HCT116 (cell line): Measurements from ENCODE around the gene PTP4A2. TPM values are rescaled to one million over a fixed set of nuclear protein-coding genes. Genes with fewer than 3 reads are reported as not detected.
A peak's percentile ranks its signal among the peaks of the same experiment; 100 is the strongest.

Experiments used
- ATAC-seq: fragments of 200-7000 bp; cut with Tn5 transposase; 2 replicates; pipeline ENCODE4 v1.9.1; 2020; ENCODE audit warnings: mild to moderate bottlenecking, moderate library complexity
- BruUV-seq: library from RNA; stranded (reverse); fragments of 400-500 nt; replicated peaks from 2 replicates; lab custom pipeline; 2021; lab: Mats Ljungman, UMichigan
- CTCF ChIA-PET: fragments of 300-600 bp; sonication (Branson Sonifier 250); formaldehyde crosslinking; loops from one replicate; lab custom pipeline; 2021; ENCODE audit warnings: antibody characterized with exemption; lab: Charles Lee
- POLR2A ChIA-PET: fragments of 300-600, 350-600 bp; sonication (Branson Sonifier 250); formaldehyde crosslinking; loops from one replicate; lab custom pipeline; 2021; ENCODE audit warnings: antibody characterized with exemption; lab: Charles Lee
- RAD21 ChIA-PET, 2 experiments: fragments of 300-600 bp; sonication (Branson Sonifier 250); formaldehyde crosslinking; loops; one replicate each; lab custom pipeline; 2023; ENCODE audit warnings: low total read pairs in 2 of 2; ENCODE audit not compliant: uncharacterized antibody in 2 of 2, unreplicated experiment in 2 of 2, low non-redundant PET in 1 of 2; lab: Charles Lee
- DNase-seq: peaks from one replicate; pipeline ENCODE4 v3.0.0-alpha.2; 2010; ENCODE audit warnings: low read depth, low spot score
- H2AFZ ChIP-seq: fragments of 200-600 bp; shearing (Covaris generic), sonication (generic); 2 replicates; pipeline ENCODE4 v1.6.1; 2017; ENCODE audit warnings: low read depth, mixed run types, mixed read lengths, antibody characterized with exemption, low read length; ENCODE audit not compliant: poor library complexity, severe bottlenecking
- H3K27ac ChIP-seq: 2 replicates; pipeline ENCODE4 v1.5.1; 2012; ENCODE audit warnings: low read depth, low read length
- H3K27me3 ChIP-seq: fragments of 200-600 bp; sonication (generic); 2 replicates; pipeline ENCODE4 v1.6.1; 2016; ENCODE audit warnings: mixed run types, low read length, mixed read lengths; ENCODE audit not compliant: insufficient read depth
- H3K36me3 ChIP-seq, 2 experiments: fragments of 200-500 bp in 1 of 2; fragments of 200-600 bp in 1 of 2; sonication (Bioruptor generic) in 1 of 2; sonication (generic) in 1 of 2; 2 replicates each; pipeline versions ENCODE4 v1.5.1 to v1.6.1; 2014 to 2016; ENCODE audit warnings: low read length in 2 of 2, inconsistent platforms in 1 of 2, mixed read lengths in 1 of 2, mixed run types in 1 of 2; ENCODE audit not compliant: insufficient read depth in 2 of 2, control insufficient read depth in 1 of 2
- H3K4me1 ChIP-seq, 2 experiments: fragments of 200-600 bp in 1 of 2; sonication (generic) in 1 of 2; 2 replicates each; pipeline versions ENCODE4 v1.5.1 to v1.6.1; 2012 to 2017; ENCODE audit warnings: low read length in 2 of 2, inconsistent platforms in 1 of 2, mild to moderate bottlenecking in 1 of 2, mixed read lengths in 1 of 2, mixed run types in 1 of 2, moderate library complexity in 1 of 2; ENCODE audit not compliant: insufficient read depth in 2 of 2, control insufficient read depth in 1 of 2
- H3K4me2 ChIP-seq: fragments of 200-600 bp; sonication (generic); 2 replicates; pipeline ENCODE4 v1.6.1; 2017; ENCODE audit warnings: mixed run types, low read length, mixed read lengths
- H3K4me3 ChIP-seq, 2 experiments: fragments of 200-600 bp in 1 of 2; sonication (generic) in 1 of 2; replicated peaks in 1 of 2; 2 replicates each; pipeline ENCODE4 v1.5.1; 2011 to 2016; ENCODE audit warnings: low read length in 2 of 2, control low read depth in 1 of 2, low read depth in 1 of 2, mild to moderate bottlenecking in 1 of 2, mixed read lengths in 1 of 2, mixed run types in 1 of 2
- H3K79me2 ChIP-seq: fragments of 200-600 bp; sonication (generic); 2 replicates; pipeline ENCODE4 v1.6.1; 2017; ENCODE audit warnings: mild to moderate bottlenecking, mixed run types, low read length, moderate library complexity, mixed read lengths; ENCODE audit not compliant: insufficient read depth
- H3K9ac ChIP-seq: fragments of 200-600 bp; sonication (generic); 2 replicates; pipeline ENCODE4 v1.6.1; 2016; ENCODE audit warnings: low read length, mixed read lengths
- H3K9me2 ChIP-seq: fragments of 200-600 bp; sonication (generic), shearing (Covaris generic); 2 replicates; pipeline ENCODE4 v1.6.1; 2017; ENCODE audit warnings: mixed run types, mild to moderate bottlenecking, moderate library complexity; ENCODE audit not compliant: insufficient read depth
- H3K9me3 ChIP-seq, 2 experiments: fragments of 200-500 bp in 1 of 2; fragments of 200-600 bp in 1 of 2; sonication (Bioruptor generic) in 1 of 2; sonication (generic) in 1 of 2; 2 replicates each; pipeline ENCODE4 v1.6.1; 2014 to 2017; ENCODE audit warnings: low read length in 2 of 2, mixed read lengths in 2 of 2, inconsistent platforms in 1 of 2, low read depth in 1 of 2, mild to moderate bottlenecking in 1 of 2, mixed run types in 1 of 2, moderate library complexity in 1 of 2; ENCODE audit not compliant: control insufficient read depth in 1 of 2, insufficient read depth in 1 of 2
- H4K20me1 ChIP-seq: fragments of 200-600 bp; sonication (generic), shearing (Covaris generic); 2 replicates; pipeline ENCODE4 v1.6.1; 2017; ENCODE audit warnings: mixed run types, mild to moderate bottlenecking, moderate library complexity; ENCODE audit not compliant: insufficient read depth
- CEBPB ChIP-seq: IDR thresholded peaks from 2 replicates; pipeline ENCODE4 v1.6.1; 2012; ENCODE audit warnings: low read depth
- CTCF ChIP-seq, 3 experiments: fragments of 200-600 bp in 1 of 3; sonication (generic) in 1 of 3; IDR thresholded peaks in 2 of 3; conservative IDR thresholded peaks in 1 of 3; 2 replicates each; pipeline ENCODE4 v1.5.1; 2012 to 2017; ENCODE audit warnings: low read depth in 2 of 3, low read length in 2 of 3, antibody characterized with exemption in 1 of 3, borderline replicate concordance in 1 of 3, control low read depth in 1 of 3, mild to moderate bottlenecking in 1 of 3, mixed read lengths in 1 of 3, mixed run types in 1 of 3, moderate library complexity in 1 of 3; ENCODE audit not compliant: insufficient read depth in 1 of 3
- EGR1 ChIP-seq: IDR thresholded peaks from 2 replicates; pipeline ENCODE4 v1.6.1; 2012; ENCODE audit warnings: low read depth
- ELF1 ChIP-seq: IDR thresholded peaks from 2 replicates; pipeline ENCODE4 v1.6.1; 2012; ENCODE audit warnings: low read depth, borderline replicate concordance
- EZH2phosphoT487 ChIP-seq: fragments of 200-600 bp; IDR thresholded peaks from 2 replicates; pipeline ENCODE4 v1.6.1; 2018; ENCODE audit warnings: antibody characterized with exemption, borderline replicate concordance
- FOSL1 ChIP-seq: IDR thresholded peaks from 2 replicates; pipeline ENCODE4 v1.6.1; 2012; ENCODE audit warnings: low read depth
- MAX ChIP-seq: IDR thresholded peaks from 2 replicates; pipeline ENCODE4 v1.6.1; 2012
- POLR2AphosphoS5 ChIP-seq: IDR thresholded peaks from 2 replicates; pipeline ENCODE4 v1.6.1; 2011; ENCODE audit warnings: mild to moderate bottlenecking, low read depth, low read length, moderate library complexity
- RAD21 ChIP-seq: IDR thresholded peaks from 2 replicates; pipeline ENCODE4 v1.6.1; 2012; ENCODE audit warnings: low read depth, mild to moderate bottlenecking
- SP1 ChIP-seq: IDR thresholded peaks from 2 replicates; pipeline ENCODE4 v1.6.1; 2012; ENCODE audit warnings: low read depth
- SRF ChIP-seq: IDR thresholded peaks from 2 replicates; pipeline ENCODE4 v1.6.1; 2012; ENCODE audit warnings: low read depth
- YY1 ChIP-seq: IDR thresholded peaks from 2 replicates; pipeline ENCODE4 v1.6.1; 2011; ENCODE audit warnings: low read length, low read depth, moderate library complexity, mild to moderate bottlenecking; ENCODE audit not compliant: insufficient replicate concordance; ENCODE audit errors: extremely low read depth
- ZBTB33 ChIP-seq: IDR thresholded peaks from 2 replicates; pipeline ENCODE4 v1.6.1; 2011; ENCODE audit warnings: mild to moderate bottlenecking, low read length, moderate library complexity; ENCODE audit not compliant: insufficient replicate concordance; ENCODE audit errors: extremely low read depth
- ZFX ChIP-seq: fragments of 450-650 bp; IDR thresholded peaks from 2 replicates; pipeline ENCODE4 v1.6.1; 2017
- ZNF274 ChIP-seq: fragments of 200-500 bp; sonication (Bioruptor generic); IDR thresholded peaks from 2 replicates; pipeline ENCODE4 v1.6.1; 2014; ENCODE audit warnings: mild to moderate bottlenecking, low read depth, low read length, inconsistent platforms
- intact Hi-C: fragments of 100-400 bp; cut with micrococcal nuclease; formaldehyde crosslinking; loops from 2 replicates; pipeline ENCODE4 v1.10.0; 2022
- total RNA-seq: library from RNA; stranded (reverse); gene quantifications from one replicate; pipeline ENCODE4 v1.2.1, GENCODE V29; 2021; ENCODE audit not compliant: unreplicated experiment

The PTP4A2 gene
- total RNA-seq, 1 experiment from 2014 or later, result 267 TPM

- H3K79me2 ChIP-seq, result peaks cover 53% of the 10 kb centered on the region
- peak overlapping the region; percentile 92 to 97 for H3K4me3 ChIP-seq
- peak; percentile 20 for ATAC-seq
- no peaks in the 10 kb centered on the region for H3K9me3 ChIP-seq
- ChIA-PET RAD21 (interaction anchor here in 1 of 2 experiments (0.6 kb wide), 1 partner anchor 26 kb away, joined by 3 read pairs; no protein-coding TSS in a partner anchor), CTCF (interaction anchor here (1.7 to 3.6 kb wide), 2 partner anchors 16 to 26 kb away, joined by 7 to 42 read pairs; no protein-coding TSS in a partner anchor), POLR2A (interaction anchor here (3.6 kb wide), 1 partner anchor 17 kb away, joined by 29 read pairs; no protein-coding TSS in a partner anchor)
- H3K4me2 ChIP-seq, result peak overlapping the region; percentile 93
- peak overlapping the region; percentile 95 for H3K27ac ChIP-seq
- no TSS peak for BruUV-seq
- no peaks in the 10 kb centered on the region for H3K36me3 ChIP-seq
- peak overlapping the region; percentile 88 for H3K9ac ChIP-seq
- H3K4me1 ChIP-seq, result peaks cover 62 to 83% of the 10 kb centered on the region in 2 experiments
- H4K20me1 ChIP-seq, result peaks cover 26% of the 10 kb centered on the region; the same call in 1 of the 2 replicates
- no peak overlapping the region for H2AFZ ChIP-seq
- no peaks in the 10 kb centered on the region for H3K27me3 ChIP-seq
- no peak for DNase-seq
- peak; percentile 27; the same call in 1 of the 2 replicates for TF ChIP-seq POLR2AphosphoS5
- TF ChIP-seq ELF1, result no peak
- peak; percentile 73 for TF ChIP-seq ZFX
- H3K9me2 ChIP-seq, result no peaks in the 10 kb centered on the region
- intact Hi-C loops, result no loop called here
Measured at GRCh38 chr1:31937300-31938183, 626 bp downstream of the PTP4A2 start.

- no peak overlapping the region for H2AFZ ChIP-seq
- ChIA-PET RAD21 (no interaction called here), CTCF (no interaction called here), POLR2A (no interaction called here)
- ATAC-seq (no peak), DNase-seq (no peak)
- intact Hi-C loops, result no loop called here
- peak overlapping the region; percentile 93 for H3K4me2 ChIP-seq
- peaks cover 64 to 83% of the 10 kb centered on the region in 2 experiments for H3K4me1 ChIP-seq
- peak overlapping the region; percentile 92 to 97 for H3K4me3 ChIP-seq
- no peaks in the 10 kb centered on the region for H3K36me3 ChIP-seq
- peak overlapping the region; percentile 88 for H3K9ac ChIP-seq
- TSS peak; percentile 50 for BruUV-seq
- H4K20me1 ChIP-seq, result peaks cover 32% of the 10 kb centered on the region; the same call in 1 of the 2 replicates
- H3K9me2 ChIP-seq, result no peaks in the 10 kb centered on the region
- peak overlapping the region; percentile 95 for H3K27ac ChIP-seq
- no peaks in the 10 kb centered on the region for H3K9me3 ChIP-seq
- H3K79me2 ChIP-seq, result peaks cover 59% of the 10 kb centered on the region
- no peaks in the 10 kb centered on the region for H3K27me3 ChIP-seq
- TF ChIP-seq ZBTB33 (no peak), MAX (no peak), CTCF (IDR thresholded peaks at IDR 0.05 in 2 of 3, conservative IDR thresholded peaks at IDR 0.05 in 1 of 3; ENCODE audit: borderline replicate concordance in 1 of 3, insufficient read depth in 1 of 3, low read depth in 2 of 3, low read length in 2 of 3) (no peak), CEBPB (no peak), SRF (no peak), ZNF274 (no peak), RAD21 (no peak), YY1 (no peak), EZH2phosphoT487 (no peak), SP1 (no peak), ELF1 (no peak), EGR1 (no peak), FOSL1 (no peak)
Measured at GRCh38 chr1:31936981-31937299, 1.2 kb downstream of the PTP4A2 start.
